RWPE2 (cell line): Measurements from ENCODE around the gene NR6A1.

Source experiments
- ATAC-seq: fragments of 200-7000 bp; cut with Tn5 transposase; 3 replicates; pipeline ENCODE4 v1.9.1; 2021; ENCODE audit warnings: low read depth
- DNase-seq: peaks from one replicate; pipeline ENCODE4 v3.0.0-alpha.2; 2020; ENCODE audit warnings: low spot score
- H3K27ac ChIP-seq: fragments of 450-650 bp; 2 replicates; pipeline ENCODE4 v1.5.1; 2017; ENCODE audit warnings: mild to moderate bottlenecking; ENCODE audit not compliant: poor library complexity, severe bottlenecking
- H3K27me3 ChIP-seq: fragments of 250-450 bp; sonication (Bioruptor Pico); 2 replicates; pipeline ENCODE4 v1.5.1; 2021; ENCODE audit warnings: mild to moderate bottlenecking, moderate library complexity; ENCODE audit not compliant: insufficient read depth, poor library complexity, severe bottlenecking
- H3K36me3 ChIP-seq: fragments of 250-450 bp; sonication (Bioruptor Pico); 2 replicates; pipeline ENCODE4 v1.5.1; 2020; ENCODE audit warnings: low read depth, mild to moderate bottlenecking, moderate library complexity
- H3K4me1 ChIP-seq: fragments of 250-450 bp; sonication (Bioruptor Pico); 2 replicates; pipeline ENCODE4 v1.5.1; 2021; ENCODE audit warnings: mild to moderate bottlenecking, moderate library complexity; ENCODE audit not compliant: insufficient read depth, poor library complexity, severe bottlenecking
- H3K4me3 ChIP-seq: fragments of 250-450 bp; sonication (Bioruptor Pico); 2 replicates; pipeline ENCODE4 v1.5.1; 2021; ENCODE audit warnings: mild to moderate bottlenecking, moderate library complexity; ENCODE audit not compliant: severe bottlenecking
- H3K9me3 ChIP-seq: fragments of 250-450 bp; sonication (Bioruptor Pico); 2 replicates; pipeline ENCODE4 v1.5.1; 2021; ENCODE audit warnings: mild to moderate bottlenecking, moderate library complexity; ENCODE audit not compliant: severe bottlenecking
- CTCF ChIP-seq: fragments of 450-650 bp; IDR thresholded peaks from one replicate; pipeline ENCODE4 v1.5.1; 2017; ENCODE audit warnings: mild to moderate bottlenecking, moderate library complexity; ENCODE audit not compliant: poor library complexity, severe bottlenecking

NR6A1 gene

DNA sequence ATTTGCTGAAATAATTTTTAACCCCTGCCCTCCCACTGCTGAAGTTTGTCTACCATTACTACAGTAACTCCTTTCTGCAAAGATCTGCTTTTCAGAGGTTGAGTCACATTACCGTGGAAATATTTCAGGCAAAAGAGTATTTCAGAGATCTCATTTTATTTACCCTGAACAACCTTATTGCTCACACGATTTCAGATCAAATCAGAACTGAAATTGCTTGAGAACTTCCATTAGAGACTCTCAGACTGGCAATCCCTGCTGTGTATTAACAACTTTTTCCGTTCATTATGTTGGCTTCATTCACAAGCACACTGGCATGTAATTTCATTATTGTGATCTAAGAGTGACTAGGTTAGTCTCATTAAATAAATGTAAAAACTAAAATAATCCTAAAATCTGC lies 16.1 kb downstream of the NR6A1 start:
- Histone ChIP-seq H3K27me3 (no peaks in the 10 kb centered on the region), H3K4me1 (peaks cover 25% of the 10 kb centered on the region), H3K9me3 (no peaks in the 10 kb centered on the region), H3K36me3 (no peaks in the 10 kb centered on the region), H3K4me3 (no peak overlapping the region), H3K27ac (no peak overlapping the region)
- DNase-seq (no peak), ATAC-seq (no peak)
- TF ChIP-seq CTCF, result no peak

GRCh38 chr9:124754289-124754688 lies 16.8 kb downstream of the NR6A1 start:
- ATAC-seq, result peak; percentile 43; the same call in 1 of the 3 replicates
- no peaks in the 10 kb centered on the region for H3K9me3 ChIP-seq
- H3K27me3 ChIP-seq, result no peaks in the 10 kb centered on the region
- peaks cover 25% of the 10 kb centered on the region for H3K4me1 ChIP-seq
- no peak overlapping the region for H3K27ac ChIP-seq
- no peaks in the 10 kb centered on the region for H3K36me3 ChIP-seq
- H3K4me3 ChIP-seq, result no peak overlapping the region
- no peak for DNase-seq
- TF ChIP-seq CTCF, result peak; percentile 69

DNA sequence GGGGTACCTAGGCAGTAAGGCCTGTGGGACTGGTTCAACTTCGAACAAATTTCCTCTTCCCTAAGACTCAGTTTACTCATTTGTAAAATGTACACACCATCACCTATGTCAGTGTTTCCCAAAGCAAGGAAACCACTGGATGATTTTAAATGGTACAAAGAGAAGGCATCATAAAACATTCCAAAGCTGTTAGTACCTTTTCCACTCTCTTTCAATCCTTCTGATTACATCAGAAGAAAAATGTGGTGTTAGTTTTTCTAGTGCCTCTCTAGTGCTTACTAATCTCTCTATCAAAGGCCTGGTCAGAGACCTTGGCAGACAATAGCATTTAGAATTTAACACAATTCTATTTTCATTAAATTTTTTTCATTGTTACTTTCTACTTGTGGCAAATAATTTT lies 18.1 kb downstream of the NR6A1 start:
- no peaks in the 10 kb centered on the region for H3K36me3 ChIP-seq
- peak overlapping the region; percentile 12 for H3K27ac ChIP-seq
- no peaks in the 10 kb centered on the region for H3K27me3 ChIP-seq
- H3K4me1 ChIP-seq, result peaks cover 13% of the 10 kb centered on the region
- no peaks in the 10 kb centered on the region for H3K9me3 ChIP-seq
- no peak for TF ChIP-seq CTCF
- H3K4me3 ChIP-seq, result no peak overlapping the region
- ATAC-seq (peak; percentile 98), DNase-seq (no peak)

DNA sequence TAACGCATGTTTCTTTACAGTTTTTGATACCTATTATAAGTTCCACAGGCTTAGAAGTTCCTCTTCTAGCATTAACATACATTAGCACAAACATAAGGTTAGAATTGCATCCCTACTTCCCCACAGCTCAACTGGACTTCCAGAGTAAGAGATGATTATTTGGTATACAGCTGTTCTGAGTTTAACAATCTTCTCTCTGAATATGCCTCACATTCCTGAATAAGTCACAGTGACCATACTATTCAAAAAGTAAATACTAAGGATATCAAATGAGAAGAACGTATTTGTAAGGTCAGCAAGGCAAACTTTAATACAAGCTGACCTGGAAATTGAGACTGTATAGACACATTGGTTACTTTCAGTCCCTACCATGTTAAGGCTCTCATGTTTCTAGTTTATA lies 21.3 kb downstream of the NR6A1 start:
- H3K9me3 ChIP-seq, result no peaks in the 10 kb centered on the region
- no peak for DNase-seq
- H3K27me3 ChIP-seq, result no peaks in the 10 kb centered on the region
- no peak overlapping the region for H3K4me3 ChIP-seq
- ATAC-seq, result no peak
- peaks cover 13% of the 10 kb centered on the region for H3K4me1 ChIP-seq
- H3K36me3 ChIP-seq, result no peaks in the 10 kb centered on the region
- H3K27ac ChIP-seq, result no peak overlapping the region
- TF ChIP-seq CTCF, result no peak

GRCh38 chr9:124749284-124749683 lies 21.8 kb downstream of the NR6A1 start:
- no peak overlapping the region for H3K4me3 ChIP-seq
- no peak for ATAC-seq
- no peaks in the 10 kb centered on the region for H3K27me3 ChIP-seq
- H3K9me3 ChIP-seq, result no peaks in the 10 kb centered on the region
- H3K4me1 ChIP-seq, result peaks cover 13% of the 10 kb centered on the region
- no peak for DNase-seq
- no peaks in the 10 kb centered on the region for H3K36me3 ChIP-seq
- no peak overlapping the region for H3K27ac ChIP-seq
- no peak for TF ChIP-seq CTCF
